Endothelial cell (in vitro differentiated cells): Measurements from ENCODE around the gene ATXN10. TPM values are rescaled to one million over a fixed set of nuclear protein-coding genes. Genes with fewer than 3 reads are reported as not detected.
"Not testable (repeated sequence)": the region's sequence is repeated elsewhere in the genome, so short reads cannot be mapped to it uniquely, and the experiment has no call there.

Experiments used
- DNase-seq: peaks from one replicate; pipeline ENCODE4 v3.0.0; 2021; ENCODE audit warnings: low spot score
- H3K27ac Mint-ChIP-seq: one replicate; pipeline ENCODE4 v1.8.0; 2021; ENCODE audit warnings: mixed read lengths, inconsistent platforms; ENCODE audit not compliant: unreplicated experiment
- H3K27me3 Mint-ChIP-seq: one replicate; pipeline ENCODE4 v1.8.0; 2021; ENCODE audit warnings: mild to moderate bottlenecking, moderate library complexity, mixed read lengths, inconsistent platforms; ENCODE audit not compliant: unreplicated experiment
- H3K36me3 Mint-ChIP-seq: one replicate; pipeline ENCODE4 v1.8.0; 2021; ENCODE audit warnings: mild to moderate bottlenecking, low read depth, mixed read lengths, inconsistent platforms; ENCODE audit not compliant: unreplicated experiment
- H3K4me1 Mint-ChIP-seq: one replicate; pipeline ENCODE4 v1.8.0; 2021; ENCODE audit warnings: mild to moderate bottlenecking, mixed read lengths, inconsistent platforms; ENCODE audit not compliant: unreplicated experiment
- H3K4me3 Mint-ChIP-seq: one replicate; pipeline ENCODE4 v1.8.0; 2021; ENCODE audit warnings: mild to moderate bottlenecking, mixed read lengths, inconsistent platforms; ENCODE audit not compliant: unreplicated experiment
- H3K9me3 Mint-ChIP-seq: one replicate; pipeline ENCODE4 v1.8.0; 2021; ENCODE audit warnings: mixed read lengths, inconsistent platforms; ENCODE audit not compliant: unreplicated experiment
- CTCF ChIP-seq: fragments of 200-600 bp; sonication (generic); IDR thresholded peaks from one replicate; pipeline ENCODE4 v1.5.0; 2021; ENCODE audit warnings: antibody characterized with exemption; ENCODE audit not compliant: unreplicated experiment
- total RNA-seq: library from RNA; stranded (reverse); fragmentation: NEBNext Ultra II Directional; extraction: Animal tissue kit (Norgen Biotek cat#: 25700); gene quantifications from one replicate; pipeline ENCODE4 v1.2.1, GENCODE V29; 2021; ENCODE audit not compliant: unreplicated experiment

The ATXN10 gene
- total RNA-seq, 1 donor from 2014 or later = 152 TPM

GRCh38 chr22:45677063-45677462 is 5.4 kb downstream of the ATXN10 start:
- Mint-ChIP-seq H3K4me1 (peaks cover 18% of the 10 kb centered on the region), H3K36me3 (no peaks in the 10 kb centered on the region), H3K27ac (no peak overlapping the region), H3K4me3 (no peak overlapping the region), H3K27me3 (no peaks in the 10 kb centered on the region), H3K9me3 (no peaks in the 10 kb centered on the region)
- no peak for DNase-seq
- TF ChIP-seq CTCF = no peak

GRCh38 chr22:45678961-45679912 is 7.6 kb downstream of the ATXN10 start:
- no peak for TF ChIP-seq CTCF
- no peaks in the 10 kb centered on the region for H3K36me3 Mint-ChIP-seq
- H3K4me3 Mint-ChIP-seq = no peak overlapping the region
- no peaks in the 10 kb centered on the region for H3K4me1 Mint-ChIP-seq
- H3K9me3 Mint-ChIP-seq = no peaks in the 10 kb centered on the region
- H3K27ac Mint-ChIP-seq = no peak overlapping the region
- H3K27me3 Mint-ChIP-seq = no peaks in the 10 kb centered on the region
- no peak for DNase-seq

DNA sequence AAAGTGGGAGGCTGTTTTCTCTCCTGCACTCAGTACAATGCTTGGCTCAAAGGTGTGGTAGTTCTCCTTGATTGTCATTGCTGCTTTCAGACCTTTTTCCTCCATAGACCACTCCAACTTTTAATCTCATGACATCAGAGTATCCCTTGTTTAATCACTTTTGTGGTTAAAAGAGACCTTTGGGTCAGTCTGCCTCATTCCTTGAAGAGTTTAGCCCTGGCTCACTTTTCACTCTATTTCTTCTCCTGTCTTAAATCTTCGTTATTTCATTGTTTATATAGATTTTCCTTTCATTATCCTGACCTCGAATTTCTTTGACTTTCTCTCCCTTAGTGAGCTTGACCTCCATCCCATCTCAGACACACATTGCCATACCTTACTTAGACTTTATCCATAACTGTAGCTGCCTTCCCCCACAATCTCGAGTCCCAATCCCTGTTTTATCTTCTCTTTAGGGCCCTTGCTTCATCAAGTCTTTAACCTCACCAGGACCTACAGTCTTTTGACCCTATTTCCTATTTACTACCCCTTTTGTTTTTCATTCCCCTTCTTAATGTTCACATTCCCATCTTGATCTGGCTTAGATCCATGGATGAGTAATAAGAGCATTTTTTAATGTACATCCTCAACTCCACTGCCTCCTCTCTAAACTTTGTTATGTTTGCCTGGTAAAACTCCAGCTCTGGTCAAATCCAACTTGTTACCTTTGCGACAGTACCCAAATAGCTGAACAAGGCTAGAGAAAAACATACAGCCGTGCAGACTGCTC is 9.5 kb downstream of the ATXN10 start:
- H3K4me3 Mint-ChIP-seq = no peak overlapping the region
- no peak for TF ChIP-seq CTCF
- H3K27ac Mint-ChIP-seq = no peak overlapping the region
- H3K36me3 Mint-ChIP-seq = no peaks in the 10 kb centered on the region
- H3K9me3 Mint-ChIP-seq = no peaks in the 10 kb centered on the region
- DNase-seq = no peak
- no peaks in the 10 kb centered on the region for H3K27me3 Mint-ChIP-seq
- no peaks in the 10 kb centered on the region for H3K4me1 Mint-ChIP-seq

GRCh38 chr22:45682064-45682463 is 10.4 kb downstream of the ATXN10 start:
- no peak for DNase-seq
- H3K27me3 Mint-ChIP-seq = no peaks in the 10 kb centered on the region
- TF ChIP-seq CTCF = no peak
- no peak overlapping the region for H3K27ac Mint-ChIP-seq
- H3K4me3 Mint-ChIP-seq = no peak overlapping the region
- no peaks in the 10 kb centered on the region for H3K36me3 Mint-ChIP-seq
- H3K9me3 Mint-ChIP-seq = no peaks in the 10 kb centered on the region
- no peaks in the 10 kb centered on the region for H3K4me1 Mint-ChIP-seq

DNA sequence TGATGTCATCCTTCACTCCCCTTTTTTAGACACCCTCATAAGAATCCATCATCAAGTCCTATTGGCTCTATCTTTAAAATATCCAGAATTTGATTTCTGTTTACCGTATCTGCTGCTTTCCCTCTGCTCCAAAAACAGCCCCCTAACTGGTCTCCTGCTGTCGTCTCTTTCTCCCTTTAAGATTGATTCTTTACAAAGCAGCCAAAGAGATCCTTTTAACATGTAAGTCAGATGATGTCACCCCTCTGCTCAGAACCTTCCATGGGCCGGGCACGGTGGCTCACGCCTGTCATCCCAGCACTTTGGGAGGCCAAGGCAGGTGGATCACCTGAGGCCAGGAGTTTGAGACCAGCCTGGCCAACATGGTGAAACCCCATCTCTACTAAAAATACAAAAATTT is 11.1 kb downstream of the ATXN10 start:
- not testable (repeated sequence) for H3K9me3 Mint-ChIP-seq, H3K4me1 Mint-ChIP-seq, H3K4me3 Mint-ChIP-seq, DNase-seq, H3K27ac Mint-ChIP-seq, H3K36me3 Mint-ChIP-seq, H3K27me3 Mint-ChIP-seq
